ENCODE results near the gene SLC8A1.

DNA sequence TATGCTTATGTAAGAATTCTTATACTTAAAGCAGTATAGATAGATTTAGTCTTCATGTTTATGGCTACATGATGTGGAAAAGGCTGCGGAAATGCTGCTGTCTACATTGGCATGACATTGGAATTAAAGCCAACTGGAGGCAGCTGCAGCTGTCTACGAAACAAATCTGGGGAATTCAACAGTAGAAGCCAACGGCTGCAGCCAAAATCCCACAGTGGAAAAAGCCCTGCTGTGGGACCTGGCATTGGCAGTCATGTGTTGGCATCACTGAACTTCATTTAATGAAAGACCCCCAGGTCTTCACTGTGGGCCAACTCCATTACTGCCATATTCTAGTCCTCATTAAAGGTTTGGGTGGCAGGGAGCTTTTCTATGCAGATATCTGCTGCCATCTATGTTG, 223.6 kb downstream of the SLC8A1 start:
- TF ChIP-seq, protein P1, sequence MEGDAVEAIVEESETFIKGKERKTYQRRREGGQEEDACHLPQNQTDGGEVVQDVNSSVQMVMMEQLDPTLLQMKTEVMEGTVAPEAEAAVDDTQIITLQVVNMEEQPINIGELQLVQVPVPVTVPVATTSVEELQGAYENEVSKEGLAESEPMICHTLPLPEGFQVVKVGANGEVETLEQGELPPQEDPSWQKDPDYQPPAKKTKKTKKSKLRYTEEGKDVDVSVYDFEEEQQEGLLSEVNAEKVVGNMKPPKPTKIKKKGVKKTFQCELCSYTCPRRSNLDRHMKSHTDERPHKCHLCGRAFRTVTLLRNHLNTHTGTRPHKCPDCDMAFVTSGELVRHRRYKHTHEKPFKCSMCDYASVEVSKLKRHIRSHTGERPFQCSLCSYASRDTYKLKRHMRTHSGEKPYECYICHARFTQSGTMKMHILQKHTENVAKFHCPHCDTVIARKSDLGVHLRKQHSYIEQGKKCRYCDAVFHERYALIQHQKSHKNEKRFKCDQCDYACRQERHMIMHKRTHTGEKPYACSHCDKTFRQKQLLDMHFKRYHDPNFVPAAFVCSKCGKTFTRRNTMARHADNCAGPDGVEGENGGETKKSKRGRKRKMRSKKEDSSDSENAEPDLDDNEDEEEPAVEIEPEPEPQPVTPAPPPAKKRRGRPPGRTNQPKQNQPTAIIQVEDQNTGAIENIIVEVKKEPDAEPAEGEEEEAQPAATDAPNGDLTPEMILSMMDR (IDR thresholded peaks at IDR 0.05), result no peak
- TF ChIP-seq POLR2AphosphoS5 (IDR thresholded peaks at IDR 0.05) (no peak), POLR2A (IDR thresholded peaks at IDR 0.05) (no peak)

Measured in breast epithelium (tissue), 3 donors.